HG03439 (cell line): ENCODE measurements around the gene ENTR1.
A peak's percentile ranks its signal among the peaks of the same experiment; 100 is the strongest.

ENCODE experiments used
- ATAC-seq: cut with Tn5 transposase; IDR thresholded peaks from one replicate; pipeline ENCODE4 v1.9.1; 2021; ENCODE audit warnings: mild to moderate bottlenecking, moderate library complexity; ENCODE audit not compliant: unreplicated experiment

Gene ENTR1

DNA sequence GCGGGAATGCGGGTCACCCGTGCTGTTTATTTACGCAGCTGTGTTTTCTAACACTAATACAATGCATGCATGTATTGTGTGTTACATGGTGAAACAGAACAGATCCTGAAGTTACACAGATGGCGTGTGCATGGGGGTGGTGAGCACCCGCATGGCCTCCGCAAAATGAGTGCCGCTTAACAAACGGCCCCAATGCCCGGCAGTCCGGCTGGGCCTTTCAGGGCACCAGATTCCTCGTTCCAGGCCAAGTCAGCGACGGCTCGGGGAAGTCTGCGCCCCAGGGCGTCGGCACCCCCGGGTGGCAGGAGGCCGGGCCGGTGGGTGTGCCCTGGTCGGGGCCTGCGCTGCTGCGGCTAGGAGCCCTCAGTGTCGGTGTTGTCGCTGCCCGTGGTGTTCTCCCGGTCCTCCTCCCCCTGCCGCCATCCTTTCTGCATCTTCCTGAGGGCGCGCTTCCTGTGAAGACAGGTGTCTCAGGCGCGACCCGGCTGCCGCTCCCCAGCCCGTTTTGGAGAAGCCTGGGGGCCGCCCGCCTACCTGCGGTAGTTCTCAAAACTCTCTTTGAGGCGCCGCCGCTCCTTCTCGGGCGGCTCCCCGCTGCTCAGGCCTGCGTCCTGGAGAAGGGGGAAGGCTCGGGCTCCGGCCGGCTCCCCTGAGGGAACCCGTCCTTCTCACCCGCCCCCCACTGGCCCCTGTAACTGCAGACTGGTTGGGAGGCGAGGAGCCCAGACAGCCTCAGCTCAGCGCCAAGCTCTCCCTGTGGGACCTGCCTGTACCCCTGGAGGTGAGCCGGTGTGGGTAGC is 46.3 kb downstream of the ENTR1 start:
- ATAC-seq, result no peak

DNA sequence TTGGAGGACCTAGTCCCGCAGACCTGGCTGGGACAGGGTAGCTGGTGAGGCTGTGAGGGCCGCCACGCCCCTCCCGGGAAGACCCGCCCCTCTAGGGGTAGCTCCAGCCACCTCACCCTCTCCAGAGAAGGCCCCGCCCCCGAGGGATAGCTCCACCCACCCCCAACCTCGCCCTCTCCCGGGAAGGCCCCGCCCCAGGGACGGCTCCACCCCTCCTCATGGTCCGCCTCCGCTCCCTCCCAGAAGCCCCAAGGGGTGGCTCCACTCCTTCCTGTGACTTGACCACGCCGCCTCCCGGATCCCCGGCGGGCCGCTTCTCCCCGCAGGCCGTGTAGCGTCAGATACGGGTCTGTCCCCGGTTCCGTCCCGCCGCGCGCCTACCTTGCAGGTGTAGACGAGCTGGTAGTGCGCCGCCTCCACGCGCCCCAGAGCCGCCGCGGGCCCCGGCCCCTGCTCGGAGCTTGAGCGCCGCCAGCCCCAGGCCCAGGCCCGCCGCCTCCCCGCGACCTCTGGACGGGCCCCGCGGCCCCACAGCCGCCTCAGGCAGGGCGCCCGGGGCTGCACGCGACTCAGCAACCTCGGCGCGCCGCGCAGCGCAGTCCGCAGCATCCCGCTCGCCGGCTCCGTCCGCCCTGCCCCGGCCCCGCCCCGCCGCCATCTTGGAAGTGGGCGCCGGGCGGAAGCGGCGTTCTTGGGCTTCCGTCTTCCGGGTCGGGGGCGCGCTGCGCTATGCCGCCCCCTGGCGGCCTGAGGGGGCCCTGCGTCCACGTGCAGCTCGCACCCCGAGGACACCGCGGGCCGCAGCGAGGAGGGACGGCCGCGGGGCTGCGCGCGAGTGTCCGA is 47.1 kb downstream of the ENTR1 start, which contains the start of gene DNLZ:
Gene DNLZ (minus strand): TSS at position 639 of the 843 bp plus-strand sequence. CDS start 30 bp downstream, at position 609.
- peak; percentile 70 for ATAC-seq

DNA sequence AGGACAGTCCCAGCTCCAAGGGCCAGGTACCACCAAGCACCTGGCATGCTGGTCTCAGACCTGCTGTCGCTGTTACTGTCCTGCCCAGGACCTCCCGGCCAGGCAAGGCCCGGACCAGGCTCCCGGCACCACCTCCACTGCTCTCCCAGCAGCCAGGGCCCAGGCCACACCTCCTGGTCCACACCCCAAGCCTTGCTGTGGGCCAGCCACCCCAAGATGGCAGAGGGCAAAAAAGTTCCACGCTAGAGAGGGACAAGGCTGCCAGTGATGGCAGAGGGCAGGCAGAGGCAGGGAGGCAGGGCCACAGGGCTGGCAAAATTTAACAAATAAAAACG is 48.0 kb downstream of the ENTR1 start:
- ATAC-seq, result no peak

DNA sequence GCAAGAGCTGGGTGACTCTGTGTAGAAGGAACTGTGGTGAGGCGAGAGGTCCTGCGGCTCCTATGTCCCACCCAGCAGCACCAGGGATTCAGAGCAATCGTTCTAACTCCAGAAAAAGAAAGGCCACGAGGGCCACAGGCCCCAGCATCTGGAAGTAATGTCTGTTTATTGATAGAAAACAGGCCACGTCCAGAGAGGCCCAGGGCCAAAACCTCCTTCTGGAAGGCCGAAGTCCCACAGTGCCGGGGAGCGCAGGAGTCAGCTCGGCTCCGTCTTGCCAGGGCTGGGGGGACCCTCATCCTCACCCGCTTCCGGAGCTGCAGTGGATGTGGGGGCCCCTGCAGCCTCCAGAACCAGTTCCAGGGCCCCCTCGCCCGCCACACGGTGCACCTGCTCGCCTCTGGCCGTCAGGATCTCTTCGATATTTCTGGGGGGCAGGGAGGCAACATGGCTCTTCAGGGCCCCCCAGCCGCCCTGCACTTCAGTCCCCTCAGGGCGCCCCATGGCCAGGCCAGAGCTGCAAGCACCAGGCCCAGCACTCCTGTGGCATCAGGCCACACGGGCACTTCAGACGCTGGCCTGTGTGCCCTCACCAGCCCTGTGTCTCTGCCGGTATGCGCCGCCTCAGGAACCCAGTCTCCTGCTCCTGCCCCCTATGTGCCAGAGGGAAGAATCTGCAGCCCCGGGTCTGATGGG is 48.5 kb downstream of the ENTR1 start:
- ATAC-seq, result no peak

DNA sequence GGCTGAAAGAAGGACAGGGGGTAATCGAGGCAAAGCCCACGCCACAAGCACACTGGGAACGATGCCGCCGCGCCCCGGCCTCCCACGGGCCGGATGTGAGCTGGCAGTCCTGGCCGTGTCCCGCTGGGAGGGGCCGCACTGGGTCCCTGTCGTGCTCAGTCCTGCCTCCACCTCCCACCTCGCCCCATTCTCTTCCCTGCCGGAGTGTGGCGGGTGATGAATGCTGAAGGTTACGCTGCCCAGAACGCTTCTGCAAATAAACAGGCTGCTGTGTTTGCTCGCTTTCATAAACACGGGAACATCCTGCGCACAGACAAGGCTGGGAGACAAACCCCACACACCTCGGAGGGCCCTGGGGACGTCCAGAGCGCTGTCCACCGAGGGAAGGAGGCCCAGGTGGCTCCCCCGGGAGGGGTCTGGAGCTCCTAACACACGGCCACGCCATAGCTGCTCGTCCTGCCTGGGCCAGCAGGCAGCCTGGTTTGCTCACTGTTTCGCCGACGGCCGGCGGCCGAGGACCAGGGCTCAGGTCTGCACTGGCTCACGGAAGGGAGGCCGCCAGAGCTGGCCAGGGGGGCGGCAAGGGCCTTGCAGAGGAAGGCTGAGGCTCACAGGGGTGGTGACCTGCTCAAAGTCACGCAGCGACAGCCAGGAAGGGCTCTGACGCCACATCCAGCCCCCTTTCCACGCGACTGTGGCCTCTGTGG is 49.2 kb downstream of the ENTR1 start:
- ATAC-seq, result no peak

DNA sequence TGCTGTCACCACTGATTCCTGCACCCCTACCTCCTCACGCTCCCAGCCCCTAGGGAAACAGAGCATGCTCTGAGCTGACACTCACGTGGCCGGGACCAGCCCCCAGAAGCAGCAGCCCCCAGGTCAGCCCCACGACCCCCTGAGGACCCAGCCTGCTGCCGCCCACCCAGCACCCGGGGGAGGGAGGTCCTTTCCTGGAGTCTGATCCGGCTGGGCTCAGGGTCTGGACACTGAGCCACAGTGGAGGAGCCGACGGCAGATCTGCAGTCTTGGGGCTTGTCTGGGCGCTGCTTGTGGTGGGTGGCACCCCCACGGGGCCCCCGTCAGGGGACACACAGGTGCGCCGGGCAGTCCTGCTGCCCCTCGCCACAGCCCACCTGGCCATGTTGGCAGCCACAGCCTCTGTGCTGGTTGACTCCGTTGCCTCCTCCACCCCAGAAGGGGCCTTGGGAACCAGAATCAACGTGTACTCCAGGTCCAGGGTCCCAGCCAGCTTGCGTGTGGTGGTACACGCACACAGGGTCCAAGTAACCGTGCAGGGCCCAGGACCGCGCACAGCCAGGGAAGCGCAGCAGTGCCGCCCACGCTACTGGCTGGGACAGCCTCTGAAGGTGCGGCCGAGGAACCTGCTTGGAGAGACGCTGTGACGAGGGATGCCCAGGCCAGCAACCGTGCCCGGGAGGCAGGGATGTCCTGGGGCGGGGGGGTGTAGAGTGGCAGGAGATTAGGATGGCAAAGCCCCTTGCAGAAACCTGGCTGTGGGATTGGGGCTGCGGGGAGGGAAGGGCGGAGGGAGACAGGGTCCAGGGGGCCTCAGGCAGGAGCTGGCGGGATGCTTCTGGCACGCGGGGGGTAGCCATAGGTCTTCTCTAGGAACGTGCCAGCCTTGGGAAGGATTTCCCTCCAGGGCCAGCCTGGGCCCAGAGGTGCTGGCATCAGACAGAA is 50.4 kb downstream of the ENTR1 start:
- ATAC-seq, result no peak

DNA sequence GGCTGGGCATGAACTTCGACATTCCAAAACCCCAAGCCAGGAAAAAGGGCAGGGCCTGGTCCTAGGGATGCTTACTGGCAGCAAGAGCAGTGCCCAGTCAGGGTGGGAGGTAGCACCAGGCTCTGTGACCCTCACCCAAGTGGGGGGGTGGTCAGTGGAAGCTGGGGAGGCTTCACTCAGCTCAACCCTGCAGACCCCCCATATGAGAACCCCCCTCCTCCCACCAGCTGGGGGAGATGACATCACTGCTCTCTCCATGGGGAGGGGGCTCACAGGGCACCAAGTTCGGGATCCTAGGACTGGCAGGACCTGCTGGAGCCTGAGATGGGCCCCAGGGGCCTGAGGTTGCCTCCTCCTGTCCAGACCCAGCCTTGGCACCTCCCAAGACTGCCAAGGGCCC is 51.5 kb downstream of the ENTR1 start:
- ATAC-seq, result no peak

DNA sequence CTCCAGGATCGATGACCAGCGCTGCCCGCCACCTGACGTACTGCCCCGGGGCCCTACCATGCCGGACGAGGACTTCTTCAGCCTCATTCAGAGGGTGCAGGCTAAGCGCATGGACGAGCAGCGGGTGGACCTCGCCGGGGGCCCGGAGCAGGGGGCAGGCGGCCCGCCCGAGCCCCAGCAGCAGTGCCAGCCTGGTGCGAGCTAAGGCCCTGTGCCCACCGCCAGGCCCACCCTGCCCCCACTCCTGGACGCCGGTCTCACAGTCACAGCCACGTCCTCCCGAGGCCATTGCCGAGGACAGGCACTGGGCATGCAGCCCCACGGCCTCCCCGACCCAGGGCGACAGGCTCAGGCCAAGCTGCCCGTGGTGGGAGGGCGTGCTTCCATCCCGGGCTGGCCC is 52.4 kb downstream of the ENTR1 start:
- ATAC-seq, result no peak

DNA sequence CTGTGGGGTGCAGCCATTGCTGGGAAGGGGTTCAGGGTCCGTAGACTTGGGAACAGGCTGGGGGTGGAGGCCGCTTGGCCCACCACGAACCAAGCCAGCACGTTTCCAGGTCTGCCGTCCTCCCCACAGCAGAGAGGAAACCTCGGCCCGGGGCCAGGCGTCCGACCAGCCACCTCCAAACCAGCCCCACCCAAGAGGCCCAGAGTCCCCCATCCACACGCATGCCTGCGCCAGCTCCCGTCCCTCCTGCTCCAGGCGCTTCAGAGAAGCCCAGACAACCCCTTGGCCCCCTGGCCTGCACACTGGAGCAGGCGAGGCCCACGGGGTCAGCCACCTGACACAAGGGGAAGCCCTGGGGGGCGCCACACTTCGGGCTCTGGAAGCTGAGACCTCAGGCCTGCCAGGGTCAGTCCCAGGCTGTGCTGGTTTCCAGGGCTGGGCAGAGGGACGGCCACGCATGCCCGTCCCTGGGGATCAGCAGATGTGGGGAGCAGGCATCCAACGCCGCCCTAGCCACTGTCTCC is 53.1 kb downstream of the ENTR1 start:
- ATAC-seq, result no peak

DNA sequence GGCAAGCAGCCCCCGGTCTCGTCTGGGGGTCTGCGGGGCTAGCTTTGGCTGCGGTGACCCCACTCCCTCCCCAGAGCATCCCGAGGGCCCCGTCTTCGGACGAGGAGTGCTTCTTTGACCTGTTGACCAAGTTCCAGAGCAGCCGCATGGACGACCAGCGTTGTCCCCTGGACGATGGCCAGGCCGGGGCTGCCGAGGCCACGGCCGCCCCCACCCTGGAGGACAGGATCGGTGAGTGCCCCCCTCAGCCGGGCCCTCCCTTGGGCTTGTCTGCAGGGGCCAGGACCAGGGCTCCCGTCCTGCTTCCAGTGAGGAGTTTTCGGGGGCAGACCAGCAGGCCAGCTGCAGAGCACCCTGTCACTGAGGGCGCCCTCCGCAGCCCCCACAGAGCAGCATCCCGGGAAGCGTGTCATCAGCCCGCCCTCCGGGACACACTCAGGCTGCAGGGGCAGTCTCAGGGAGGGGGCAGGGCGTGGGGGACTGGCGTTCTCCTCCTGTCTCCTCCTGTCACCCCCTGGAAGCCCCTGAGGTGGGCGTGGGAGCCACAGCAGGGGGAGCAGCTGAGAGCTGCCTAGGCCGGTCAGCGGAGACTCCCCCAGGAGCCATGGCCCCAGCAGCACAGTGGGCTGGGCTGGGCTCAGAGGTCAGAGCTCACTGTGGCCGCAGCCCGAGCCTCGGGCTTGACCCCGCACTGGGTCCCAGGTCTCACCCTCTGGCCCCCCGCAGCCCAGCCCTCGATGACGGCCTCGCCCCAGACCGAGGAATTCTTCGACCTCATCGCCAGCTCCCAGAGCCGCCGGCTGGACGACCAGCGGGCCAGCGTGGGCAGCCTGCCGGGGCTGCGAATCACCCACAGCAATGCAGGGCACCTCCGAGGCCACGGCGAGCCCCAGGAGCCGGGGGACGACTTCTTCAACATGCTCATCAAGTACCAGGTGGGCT is 54.5 kb downstream of the ENTR1 start:
- ATAC-seq, result no peak

DNA sequence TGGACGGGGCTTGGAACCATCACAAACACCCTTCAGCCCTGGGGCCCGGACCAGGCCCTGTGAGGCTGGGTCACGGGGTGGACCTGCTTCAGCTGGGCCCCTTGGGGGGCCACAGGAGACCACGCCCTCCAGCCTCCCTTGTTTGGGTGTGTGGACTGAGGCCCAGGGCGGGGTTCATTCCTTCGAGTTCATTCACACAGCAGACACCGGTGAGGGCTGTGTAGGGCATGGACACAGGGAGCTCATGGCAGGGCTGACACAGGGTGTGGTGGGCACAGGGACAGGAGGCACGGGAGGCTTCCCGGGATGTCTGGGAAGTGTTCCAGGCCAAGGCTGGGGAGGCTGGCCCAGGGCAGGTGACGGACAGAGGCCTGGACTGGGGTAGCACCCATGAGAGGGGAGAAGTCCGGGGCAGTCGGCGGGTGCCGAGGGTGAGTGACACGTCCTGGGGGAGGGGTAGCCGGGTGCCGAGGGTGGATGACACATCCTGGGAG is 55.8 kb downstream of the ENTR1 start:
- no peak for ATAC-seq

DNA sequence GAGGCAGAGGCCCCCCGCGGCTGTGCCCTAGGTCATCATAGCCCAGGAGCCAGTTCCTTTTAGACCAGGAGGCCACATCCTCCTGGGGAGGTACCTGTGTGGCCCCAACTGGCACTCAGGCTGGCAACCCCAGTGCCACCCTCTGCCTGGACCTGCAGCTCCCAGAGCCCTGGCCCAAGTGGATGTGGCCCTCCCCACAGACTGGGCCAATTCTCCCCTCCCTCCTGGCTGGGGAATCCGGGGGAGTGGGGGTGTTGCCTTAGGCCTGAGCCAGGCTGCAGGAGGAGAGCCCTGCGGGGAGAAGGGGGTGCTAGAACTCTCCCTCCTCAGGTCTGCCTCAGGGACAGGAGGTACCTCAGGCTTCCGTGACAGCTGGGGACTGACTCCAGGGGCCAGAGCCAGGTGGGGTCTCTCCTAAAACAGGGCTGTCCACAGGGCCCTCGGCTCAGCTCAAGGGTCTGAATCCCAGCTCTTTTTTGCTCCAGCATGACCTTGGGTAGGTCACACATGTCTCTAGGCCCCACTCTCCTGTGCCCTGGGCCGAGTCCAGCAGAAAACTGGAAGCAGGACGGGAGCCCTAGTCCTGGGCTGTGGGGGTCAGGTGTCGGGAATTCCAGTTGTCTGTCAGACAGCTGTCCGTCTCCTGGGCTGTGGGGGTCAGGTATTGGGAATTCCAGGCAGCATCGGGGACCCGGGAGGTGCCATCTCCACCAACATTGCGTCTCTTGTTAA is 56.5 kb downstream of the ENTR1 start:
- no peak for ATAC-seq

DNA sequence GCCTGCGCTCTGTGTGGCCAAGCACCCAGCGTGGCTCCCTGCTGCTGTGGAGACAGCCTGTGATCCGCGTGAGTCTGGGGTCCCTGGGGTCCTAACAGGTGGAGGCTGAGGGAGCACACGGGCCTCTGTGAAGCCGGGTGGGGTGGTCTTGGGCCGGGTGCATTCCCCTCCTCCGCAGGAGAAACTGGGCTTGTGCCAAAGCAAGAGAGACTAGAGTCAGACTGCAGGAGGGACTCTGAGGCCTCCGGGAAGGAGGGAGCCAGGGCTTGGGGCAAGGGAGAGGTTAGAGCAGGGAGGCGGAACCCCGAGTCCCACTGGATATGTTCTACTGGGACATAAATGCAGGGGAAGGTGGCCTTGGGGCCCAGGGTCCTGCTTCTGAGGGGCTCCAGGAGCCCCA is 57.3 kb downstream of the ENTR1 start:
- ATAC-seq, result no peak

DNA sequence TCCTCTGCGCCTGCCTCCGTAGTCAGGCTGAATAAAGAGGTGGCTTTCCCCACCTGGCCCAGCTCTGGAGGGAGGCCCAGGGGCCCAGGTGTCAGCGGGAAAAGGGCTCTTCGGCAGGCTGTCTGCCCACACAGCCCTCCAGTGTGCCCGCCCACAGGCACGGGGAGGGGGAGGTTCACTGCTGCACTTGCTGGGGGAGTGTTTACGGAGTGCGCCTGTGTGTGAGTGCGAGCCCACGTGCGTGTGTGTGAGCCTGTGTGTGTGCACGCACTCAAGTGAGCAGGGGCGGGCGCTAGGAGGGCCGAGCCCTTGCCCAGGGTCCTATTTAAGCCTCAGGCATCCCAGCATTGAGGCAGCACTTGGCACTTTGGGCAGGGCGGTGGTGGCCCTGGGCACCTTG is 57.7 kb downstream of the ENTR1 start:
- ATAC-seq, result no peak
